ENCODE results near the gene ARHGAP28. TPM values are rescaled to one million over a fixed set of nuclear protein-coding genes. Genes with fewer than 3 reads are reported as not detected.

Gene ARHGAP28
- total RNA-seq, 1 experiment from 2014 or later = 9.2 TPM

GRCh38 chr18:6718267-6718666, 11.2 kb upstream of the ARHGAP28 start:
- Histone ChIP-seq H2AK5ac (ENCODE audit: insufficient read length, low read length) (no peak overlapping the region), H3K4me1 (ENCODE audit: insufficient read depth, low read length) (peaks cover 6% of the 10 kb centered on the region; the same call in 1 of the 2 replicates), H3K18ac (ENCODE audit: insufficient read length, low read depth, low read length) (no peak overlapping the region), H2BK12ac (ENCODE audit: insufficient read length, low read depth, low read length) (no peak overlapping the region), H3K23ac (ENCODE audit: insufficient read length, low read depth, low read length) (no peak overlapping the region), H4K5ac (ENCODE audit: insufficient read length, low read depth, low read length) (no peak overlapping the region), H3K56ac (ENCODE audit: insufficient read length, low read depth, low read length) (no peak overlapping the region), H3T11ph (ENCODE audit: low read length) (no peak overlapping the region), H4K20me1 (ENCODE audit: control insufficient read depth, insufficient read depth, insufficient read length) (no peaks in the 10 kb centered on the region), H3K9me3 (ENCODE audit: control insufficient read depth, low read depth, low read length) (no peaks in the 10 kb centered on the region), H3K9ac (ENCODE audit: extremely low read depth, insufficient read length, low read length) (no peak overlapping the region), H2BK120ac (ENCODE audit: low read depth, low read length, poor library complexity, severe bottlenecking) (no peak overlapping the region), H2BK5ac (ENCODE audit: insufficient read length, low read length) (no peak overlapping the region), H3K4me2 (ENCODE audit: insufficient read depth, insufficient read length, low read length) (no peak overlapping the region), H3K27ac (ENCODE audit: insufficient read length, low read depth, low read length) (no peak overlapping the region), H3K79me2 (ENCODE audit: insufficient read depth, low read length) (no peaks in the 10 kb centered on the region), H3K4ac (ENCODE audit: low read depth, low read length) (no peak overlapping the region), H2AFZ (ENCODE audit: low read length) (no peak overlapping the region), H3K23me2 (ENCODE audit: insufficient read length, low read depth, low read length, poor library complexity, severe bottlenecking) (no peaks in the 10 kb centered on the region), H3K14ac (ENCODE audit: insufficient read depth, low read length) (no peak overlapping the region), H4K91ac (ENCODE audit: insufficient read length, low read depth, low read length) (no peak overlapping the region), H2BK15ac (ENCODE audit: low read depth, low read length) (no peak overlapping the region), H4K8ac (replicated peaks; ENCODE audit: insufficient read length, low read depth, low read length) (no peak overlapping the region), H3K27me3 (ENCODE audit: insufficient read depth, low read length) (no peaks in the 10 kb centered on the region), H2BK20ac (ENCODE audit: low read depth, low read length, poor library complexity, severe bottlenecking) (no peak overlapping the region), H3K79me1 (ENCODE audit: insufficient read depth, low read depth, low read length, poor library complexity, severe bottlenecking) (no peaks in the 10 kb centered on the region)
- no peak overlapping the region for H3K27ac Mint-ChIP-seq
- H3K27me3 Mint-ChIP-seq (ENCODE audit: low read depth) = no peaks in the 10 kb centered on the region
- H3K4me3 Mint-ChIP-seq = no peak overlapping the region
- TF ChIP-seq CTCF (conservative IDR thresholded peaks at IDR 0.05) = no peak
- H3K9me3 Mint-ChIP-seq = no peaks in the 10 kb centered on the region
- no CpG with 5 or more reads among the region's 2 CpGs for WGBS (ENCODE audit: extremely low coverage, insufficient read length, low lambda C conversion rate)
- DNase-seq = no peak
- H3K4me1 Mint-ChIP-seq = peaks cover 21 to 26% of the 10 kb centered on the region in 2 experiments
- no peaks in the 10 kb centered on the region; a peak in 1 of 7 replicates for H3K36me3 Mint-ChIP-seq (ENCODE audit: insufficient read depth in 1 of 3, low read depth in 3 of 3)
